K562 (cell line): ENCODE data around the gene CELA1. TPM values are rescaled to one million over a fixed set of nuclear protein-coding genes. Genes with fewer than 3 reads are reported as not detected.

Experiments
- ASH1L ChIP-seq: fragments of 450-650 bp; IDR thresholded peaks from 2 replicates; pipeline ENCODE4 v1.6.1; 2018; ENCODE audit warnings: borderline replicate concordance, mild to moderate bottlenecking, low read depth; ENCODE audit not compliant: partially characterized antibody
- CEBPZ ChIP-seq: fragments of 150-350 bp; IDR thresholded peaks from 2 replicates; pipeline ENCODE4 v1.6.1; 2014; ENCODE audit warnings: low read depth, mild to moderate bottlenecking, low read length, borderline replicate concordance
- CTCFL ChIP-seq: IDR thresholded peaks from 2 replicates; pipeline ENCODE4 v1.6.1; 2011; ENCODE audit warnings: borderline replicate concordance, low read depth, mild to moderate bottlenecking, moderate library complexity, low read length; ENCODE audit not compliant: insufficient read depth, poor library complexity, severe bottlenecking
- FOXK1 ChIP-seq: sonication (generic); formaldehyde crosslinking; IDR thresholded peaks from 2 replicates; pipeline ENCODE4 v1.8.0; 2022; ENCODE audit warnings: missing genetic modification reagents, mild to moderate bottlenecking, borderline replicate concordance
- HNRNPUL1 ChIP-seq: fragments of 200-400 bp; formaldehyde crosslinking; IDR thresholded peaks from 2 replicates; pipeline ENCODE4 v1.6.1; 2017; ENCODE audit warnings: low read length
- POLR2AphosphoS2 ChIP-seq: IDR thresholded peaks from 2 replicates; pipeline ENCODE4 v1.6.1; 2012; ENCODE audit warnings: low read length, improper control_type of control experiment
- RFX7 ChIP-seq: fragments of 250-450 bp; sonication (Bioruptor Pico); IDR thresholded peaks from 2 replicates; pipeline ENCODE4 v1.5.1; 2021; ENCODE audit warnings: mild to moderate bottlenecking
- SIRT6 ChIP-seq: IDR thresholded peaks from one replicate; pipeline ENCODE4 v1.6.1; 2012; ENCODE audit warnings: low read depth, mild to moderate bottlenecking, control low read depth, inconsistent platforms, low read length, moderate library complexity
- ZBTB8A ChIP-seq: fragments of 450-650 bp; IDR thresholded peaks from 2 replicates; pipeline ENCODE4 v1.6.1; 2018; ENCODE audit warnings: mild to moderate bottlenecking, moderate library complexity; ENCODE audit not compliant: partially characterized antibody
- ZFP30 ChIP-seq: fragments of 250-450 bp; sonication (Bioruptor Pico); IDR thresholded peaks from 2 replicates; pipeline ENCODE4 v1.8.0; 2022; ENCODE audit warnings: moderate library complexity, mild to moderate bottlenecking, inconsistent platforms, borderline replicate concordance
- ZNF197 ChIP-seq: fragments of 200-800 bp; sonication (Bioruptor generic); IDR thresholded peaks from 2 replicates; pipeline ENCODE4 v1.6.1; 2016; ENCODE audit warnings: low read depth, missing genetic modification characterization, missing compliant biosample characterization
- polyA plus RNA-seq, 8 experiments: library from polyadenylated mRNA; depleted of rRNA in 4 of 8; stranded (reverse) in 5 of 8; unstranded in 3 of 8; fragments of >200 nt; fragmentation: Nextera tagmentation in 2 of 8; fragmentation: Illumina TruSeq in 1 of 8; extraction: Ambion mirVana in 2 of 8; extraction: Trizol in 1 of 8; gene quantifications; 2 replicates each; pipeline versions ENCODE4 v1.2.1 to v1.2.3, GENCODE V29; 2011 to 2014; ENCODE audit warnings: inconsistent platforms in 1 of 8, missing spikeins in 1 of 8
- total RNA-seq, 7 experiments: library from RNA; depleted of rRNA in 6 of 7; stranded (reverse); fragments of >200 nt in 6 of 7; fragmentation: Illumina TruSeq in 2 of 7; extraction: Trizol in 2 of 7; gene quantifications; 2 replicates each; pipeline versions ENCODE4 v1.2.1 to v1.2.3, GENCODE V29; 2011 to 2021; ENCODE audit warnings: low replicate concordance in 1 of 7

CELA1 gene
- total and polyA plus RNA-seq, 9 of the 15 experiments (the other 6 are each of a cell fraction or from before 2014, with no cell fraction given), result 0.06 to 0.27 (median 0.22) TPM; not detected in 6

GRCh38 chr12:51326698-51327439 is 19.6 kb downstream of the CELA1 start (continued):
- TF ChIP-seq ZBTB8A, result no peak
- TF ChIP-seq POLR2AphosphoS2, result no peak
- TF ChIP-seq RFX7 (CRISPR knock-in tag), result no peak
- TF ChIP-seq ASH1L, result peak; percentile 37
- TF ChIP-seq HNRNPUL1, result no peak
- TF ChIP-seq SIRT6, result no peak
- no peak for TF ChIP-seq ZFP30 (CRISPR knock-in tag)
- TF ChIP-seq CEBPZ, result no peak
- TF ChIP-seq FOXK1 (CRISPR knock-in tag), result no peak
- no peak for TF ChIP-seq CTCFL
- no peak for TF ChIP-seq ZNF197 (CRISPR knock-in tag)
